HG03571 (cell line): Measurements from ENCODE around the gene TMEM175.

Experiments
- ATAC-seq: cut with Tn5 transposase; IDR thresholded peaks from one replicate; pipeline ENCODE4 v1.9.1; 2021; ENCODE audit not compliant: unreplicated experiment

TMEM175 gene

GRCh38 chr4:931960-932712 is at the start of gene TMEM175, which contains the start of gene GAK:
Gene TMEM175 (plus strand): TSS chr4:932460. CDS start chr4:947740, 15,280 bp downstream.
Gene GAK (minus strand): TSS chr4:932316. CDS start chr4:932187, 129 bp downstream.
- peak; percentile 85 for ATAC-seq

GRCh38 chr4:882646-883045 is 49.6 kb upstream of the TMEM175 start:
- ATAC-seq = no peak

- no peak for ATAC-seq
Observed at GRCh38 chr4:883377-884095, 48.7 kb upstream of the TMEM175 start.

GRCh38 chr4:884259-884658 is 48.0 kb upstream of the TMEM175 start:
- no peak for ATAC-seq

- no peak for ATAC-seq
Observed at GRCh38 chr4:884896-885295, 47.4 kb upstream of the TMEM175 start.

GRCh38 chr4:885353-885752 is 46.9 kb upstream of the TMEM175 start:
- ATAC-seq = no peak

GRCh38 chr4:886244-886643 is 46.0 kb upstream of the TMEM175 start:
- no peak for ATAC-seq

GRCh38 chr4:887034-887763 is 45.1 kb upstream of the TMEM175 start:
- no peak for ATAC-seq

GRCh38 chr4:888029-888428 is 44.2 kb upstream of the TMEM175 start:
- no peak for ATAC-seq

- ATAC-seq = no peak
Observed at GRCh38 chr4:889516-889915, 42.7 kb upstream of the TMEM175 start.

GRCh38 chr4:890036-890695 is 42.1 kb upstream of the TMEM175 start:
- ATAC-seq = no peak

GRCh38 chr4:891747-892146 is 40.5 kb upstream of the TMEM175 start:
- ATAC-seq = no peak

GRCh38 chr4:892780-893179 is 39.5 kb upstream of the TMEM175 start:
- no peak for ATAC-seq

- ATAC-seq = no peak
Observed at GRCh38 chr4:893276-893994, 38.8 kb upstream of the TMEM175 start.

- no peak for ATAC-seq
Observed at GRCh38 chr4:893995-894705, 38.1 kb upstream of the TMEM175 start.

GRCh38 chr4:895596-895995 is 36.7 kb upstream of the TMEM175 start:
- ATAC-seq = no peak

- ATAC-seq = no peak
Observed at GRCh38 chr4:896216-896615, 36.0 kb upstream of the TMEM175 start.

- no peak for ATAC-seq
Observed at GRCh38 chr4:896630-897029, 35.6 kb upstream of the TMEM175 start.

GRCh38 chr4:898123-898522 is 34.1 kb upstream of the TMEM175 start:
- no peak for ATAC-seq
